ENCODE data around the gene OPTC. TPM values are rescaled to one million over a fixed set of nuclear protein-coding genes. Genes with fewer than 3 reads are reported as not detected.

The OPTC gene
- total RNA-seq, 4 donors from 2014 or later = not detected

DNA sequence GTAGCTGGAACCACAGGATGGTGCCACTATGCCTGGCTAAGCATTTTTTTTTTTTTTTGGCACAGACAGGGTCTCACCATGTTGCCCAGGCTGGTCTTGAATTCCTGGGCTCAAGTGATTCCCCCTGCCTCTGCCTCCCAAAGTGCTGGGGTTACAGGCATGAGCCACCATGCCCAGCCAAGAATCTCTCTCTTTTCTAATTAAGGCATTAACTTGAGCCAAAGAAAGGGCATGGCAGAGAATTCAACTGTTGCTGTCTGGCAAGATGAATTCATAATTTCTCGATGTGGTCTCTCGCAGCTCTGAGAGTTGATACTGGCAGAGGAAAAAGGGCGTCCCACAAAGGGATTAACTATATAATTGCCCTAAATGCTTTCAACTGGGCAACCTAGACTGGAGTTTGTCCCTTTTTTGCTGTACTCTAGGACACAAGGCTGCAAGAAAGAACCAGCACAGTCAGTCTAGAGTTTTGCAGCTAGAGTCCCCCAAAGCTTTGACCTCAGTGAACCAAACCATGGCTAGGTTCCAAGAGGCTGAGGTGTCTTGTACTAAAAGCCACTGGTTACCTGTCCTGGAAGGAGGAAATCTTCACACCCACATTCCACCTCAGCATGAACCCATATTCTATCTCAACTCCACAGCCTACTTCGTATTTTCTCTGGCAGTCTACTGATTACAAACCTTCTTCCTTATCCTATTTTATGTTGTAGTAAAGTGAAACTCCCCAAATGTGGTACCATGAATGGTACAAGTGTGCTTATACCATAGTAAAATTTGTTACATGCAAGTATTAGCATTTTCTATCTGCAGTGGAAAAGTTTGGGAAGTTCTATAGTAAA, 51.2 kb downstream of the OPTC start:
- no peaks in the 10 kb centered on the region for H3K36me3 ChIP-seq
- no peak overlapping the region for H3K27ac ChIP-seq
- TF ChIP-seq, protein P1, sequence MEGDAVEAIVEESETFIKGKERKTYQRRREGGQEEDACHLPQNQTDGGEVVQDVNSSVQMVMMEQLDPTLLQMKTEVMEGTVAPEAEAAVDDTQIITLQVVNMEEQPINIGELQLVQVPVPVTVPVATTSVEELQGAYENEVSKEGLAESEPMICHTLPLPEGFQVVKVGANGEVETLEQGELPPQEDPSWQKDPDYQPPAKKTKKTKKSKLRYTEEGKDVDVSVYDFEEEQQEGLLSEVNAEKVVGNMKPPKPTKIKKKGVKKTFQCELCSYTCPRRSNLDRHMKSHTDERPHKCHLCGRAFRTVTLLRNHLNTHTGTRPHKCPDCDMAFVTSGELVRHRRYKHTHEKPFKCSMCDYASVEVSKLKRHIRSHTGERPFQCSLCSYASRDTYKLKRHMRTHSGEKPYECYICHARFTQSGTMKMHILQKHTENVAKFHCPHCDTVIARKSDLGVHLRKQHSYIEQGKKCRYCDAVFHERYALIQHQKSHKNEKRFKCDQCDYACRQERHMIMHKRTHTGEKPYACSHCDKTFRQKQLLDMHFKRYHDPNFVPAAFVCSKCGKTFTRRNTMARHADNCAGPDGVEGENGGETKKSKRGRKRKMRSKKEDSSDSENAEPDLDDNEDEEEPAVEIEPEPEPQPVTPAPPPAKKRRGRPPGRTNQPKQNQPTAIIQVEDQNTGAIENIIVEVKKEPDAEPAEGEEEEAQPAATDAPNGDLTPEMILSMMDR (IDR thresholded peaks at IDR 0.05 in 4 of 5, conservative IDR thresholded peaks at IDR 0.05 in 1 of 5) = no peak
- no peak for TF ChIP-seq POLR2A (IDR thresholded peaks at IDR 0.05)
- ATAC-seq = no peak
- intact Hi-C loops (cut with DNase I; ENCODE audit: low total_unique reads) (no loop called here), in situ Hi-C loops (cut with MboI; ENCODE audit: low sequenced_read_pairs in 4 of 4) (no loop called here)
- no peak overlapping the region for H3K4me3 ChIP-seq
- H3K9me3 ChIP-seq = no peaks in the 10 kb centered on the region
- H3K27me3 ChIP-seq = no peaks in the 10 kb centered on the region
- H3K4me1 ChIP-seq = no peaks in the 10 kb centered on the region
- DNase-seq = no peak

DNA sequence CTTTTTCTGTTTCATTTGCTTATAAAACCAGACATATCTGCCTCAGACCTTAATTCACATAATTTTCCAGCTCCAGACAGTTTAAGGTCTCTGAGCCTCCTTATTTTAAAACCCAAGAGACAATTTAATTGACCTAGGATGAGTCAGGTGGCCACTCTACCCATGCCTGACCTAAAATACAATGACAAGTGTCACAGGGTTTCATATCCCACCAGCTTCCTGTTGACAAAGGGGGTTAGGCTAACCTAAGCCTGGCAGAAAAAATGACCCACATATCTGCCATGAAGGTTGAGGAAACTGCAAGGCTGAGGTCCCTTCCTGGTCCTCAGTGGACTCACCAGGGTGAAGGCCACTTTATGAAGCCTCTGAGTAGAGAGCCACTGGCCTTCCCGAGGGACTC, 52.3 kb downstream of the OPTC start:
- in situ Hi-C loops (cut with MboI; ENCODE audit: low sequenced_read_pairs in 4 of 4) (no loop called here), intact Hi-C loops (cut with DNase I; ENCODE audit: low total_unique reads) (no loop called here)
- ATAC-seq (no peak), DNase-seq (no peak)
- H3K36me3 ChIP-seq = no peaks in the 10 kb centered on the region
- no peaks in the 10 kb centered on the region for H3K9me3 ChIP-seq
- TF ChIP-seq, protein P1 (IDR thresholded peaks at IDR 0.05 in 4 of 5, conservative IDR thresholded peaks at IDR 0.05 in 1 of 5) = no peak
- no peak for TF ChIP-seq POLR2A (IDR thresholded peaks at IDR 0.05)
- no peak overlapping the region for H3K4me3 ChIP-seq
- no peaks in the 10 kb centered on the region for H3K27me3 ChIP-seq
- no peak overlapping the region for H3K27ac ChIP-seq
- no peaks in the 10 kb centered on the region for H3K4me1 ChIP-seq

DNA sequence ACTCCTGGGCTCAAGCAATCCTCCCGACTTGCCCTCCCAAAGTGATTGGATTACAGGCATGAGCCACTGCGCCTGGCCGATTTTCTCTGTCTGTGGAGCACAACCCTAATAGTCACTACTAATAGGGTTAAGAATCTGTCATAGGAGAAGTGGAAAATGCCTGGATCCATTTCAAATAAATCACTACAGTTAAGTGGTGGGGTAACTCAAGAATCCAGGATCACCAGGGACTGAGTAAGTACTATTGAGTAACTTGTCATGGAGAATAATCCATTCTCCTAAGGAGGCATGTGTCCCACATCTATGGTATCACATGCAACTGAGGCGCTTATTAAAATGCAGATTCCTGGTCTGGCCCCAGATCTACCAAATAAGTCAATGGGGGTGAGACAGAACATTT, 53.2 kb downstream of the OPTC start:
- Histone ChIP-seq H3K4me1 (no peaks in the 10 kb centered on the region), H3K9me3 (no peaks in the 10 kb centered on the region), H3K27ac (no peak overlapping the region), H3K4me3 (no peak overlapping the region), H3K36me3 (no peaks in the 10 kb centered on the region), H3K27me3 (no peaks in the 10 kb centered on the region)
- in situ Hi-C loops (cut with MboI; ENCODE audit: low sequenced_read_pairs in 4 of 4) = no loop called here
- peak in 1 of 2 donors; percentile 18 for ATAC-seq
- DNase-seq = no peak
- intact Hi-C loops (cut with DNase I; ENCODE audit: low total_unique reads) = no loop called here
- TF ChIP-seq, protein P1 (IDR thresholded peaks at IDR 0.05 in 4 of 5, conservative IDR thresholded peaks at IDR 0.05 in 1 of 5) = no peak
- TF ChIP-seq POLR2A (IDR thresholded peaks at IDR 0.05) = no peak

DNA sequence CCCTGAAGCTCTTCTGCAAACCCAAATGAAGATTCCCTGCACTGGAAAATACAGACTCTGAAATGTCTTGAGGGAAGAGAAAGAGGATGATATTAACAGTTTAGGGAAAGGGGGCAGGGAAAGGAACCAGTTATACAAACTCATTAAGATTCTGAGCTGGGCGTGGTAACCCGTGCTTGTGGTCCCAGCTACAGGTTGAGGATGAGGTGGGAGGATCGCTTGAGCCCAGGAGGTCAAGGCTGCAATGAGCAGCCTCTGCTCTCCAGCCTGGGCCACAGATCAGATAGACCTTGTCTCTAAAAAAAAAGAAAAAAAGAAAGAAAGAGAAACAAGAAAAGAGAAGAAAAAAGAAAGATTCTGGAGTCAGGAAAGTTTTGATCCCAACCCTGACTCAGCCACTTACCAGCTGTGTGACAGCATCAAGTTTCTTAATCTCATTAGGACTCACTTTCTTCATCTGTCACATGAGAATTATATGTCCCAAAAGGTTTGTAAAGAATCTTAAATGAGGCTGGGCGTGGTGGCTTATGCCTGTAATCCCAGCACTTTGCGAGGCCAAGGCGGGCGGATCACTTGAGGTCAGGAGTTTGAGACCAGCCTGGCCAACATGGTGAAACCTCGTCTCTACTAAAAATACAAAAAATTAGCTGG, 53.9 kb downstream of the OPTC start:
- no peak for TF ChIP-seq POLR2A (IDR thresholded peaks at IDR 0.05)
- in situ Hi-C loops (cut with MboI; ENCODE audit: low sequenced_read_pairs in 4 of 4) = no loop called here
- DNase-seq (no peak), ATAC-seq (no peak)
- Histone ChIP-seq H3K4me3 (no peak overlapping the region), H3K9me3 (no peaks in the 10 kb centered on the region), H3K27me3 (no peaks in the 10 kb centered on the region), H3K27ac (no peak overlapping the region), H3K36me3 (no peaks in the 10 kb centered on the region), H3K4me1 (no peaks in the 10 kb centered on the region)
- intact Hi-C loops (cut with DNase I; ENCODE audit: low total_unique reads) = no loop called here

DNA sequence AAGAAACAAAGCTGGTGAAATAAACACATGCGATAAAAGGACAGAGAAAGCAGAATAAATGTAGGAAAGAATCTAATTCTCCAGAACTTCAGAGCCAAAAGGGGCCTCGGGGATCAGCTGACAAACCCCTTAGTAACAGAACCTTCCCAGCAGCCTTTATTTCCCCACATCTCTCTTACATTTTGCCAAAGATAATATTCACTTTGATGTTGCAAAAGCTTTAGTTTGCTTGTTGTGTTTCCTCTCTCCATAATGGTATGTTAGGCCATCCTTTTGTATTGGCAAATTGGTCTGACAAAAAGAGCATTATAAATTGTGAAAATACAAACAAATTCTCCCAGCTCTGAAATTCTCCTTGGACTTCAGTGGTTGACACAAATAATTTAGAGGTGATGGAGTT, 54.9 kb downstream of the OPTC start:
- H3K4me1 ChIP-seq = no peaks in the 10 kb centered on the region
- TF ChIP-seq, protein P1 (IDR thresholded peaks at IDR 0.05 in 4 of 5, conservative IDR thresholded peaks at IDR 0.05 in 1 of 5) = no peak
- no peak for TF ChIP-seq POLR2A (IDR thresholded peaks at IDR 0.05)
- ATAC-seq (no peak), DNase-seq (no peak)
- H3K36me3 ChIP-seq = no peaks in the 10 kb centered on the region
- H3K4me3 ChIP-seq = no peak overlapping the region
- H3K9me3 ChIP-seq = no peaks in the 10 kb centered on the region
- H3K27me3 ChIP-seq = no peaks in the 10 kb centered on the region
- intact Hi-C loops (cut with DNase I; ENCODE audit: low total_unique reads) (no loop called here), in situ Hi-C loops (cut with MboI; ENCODE audit: low sequenced_read_pairs in 4 of 4) (no loop called here)
- H3K27ac ChIP-seq = no peak overlapping the region

All from gastrocnemius medialis (tissue), 4 donors.